Mucosa of rectum (tissue), 2 donors: ENCODE data around the gene TPST1.
"Not testable (repeated sequence)": the region's sequence is repeated elsewhere in the genome, so short reads cannot be mapped to it uniquely, and the experiment has no call there.

Experiments
- H3K27ac ChIP-seq, 2 donors: one replicate each; pipeline ENCODE4 v1.7.0; 2013; ENCODE audit warnings: inconsistent platforms in 2 of 2, low read depth in 2 of 2, low read length in 2 of 2
- H3K27me3 ChIP-seq, 2 donors: one replicate each; pipeline ENCODE4 v1.7.0; 2013; ENCODE audit warnings: low read length in 2 of 2; ENCODE audit not compliant: control insufficient read depth in 2 of 2, insufficient read depth in 2 of 2
- H3K36me3 ChIP-seq, 2 donors: one replicate each; pipeline ENCODE4 v1.7.0; 2013; ENCODE audit warnings: low read length in 2 of 2; ENCODE audit not compliant: control insufficient read depth in 2 of 2, insufficient read depth in 2 of 2
- H3K4me1 ChIP-seq, 2 donors: one replicate each; pipeline ENCODE4 v1.7.0; 2013; ENCODE audit warnings: low read length in 2 of 2, mild to moderate bottlenecking in 1 of 2; ENCODE audit not compliant: control insufficient read depth in 2 of 2, insufficient read depth in 2 of 2
- H3K4me3 ChIP-seq, 2 donors: one replicate each; pipeline ENCODE4 v1.7.0; 2013; ENCODE audit warnings: low read length in 2 of 2
- H3K9ac ChIP-seq, 2 donors: one replicate each; pipeline ENCODE4 v1.7.0; 2013; ENCODE audit warnings: low read length in 2 of 2, low read depth in 1 of 2, mild to moderate bottlenecking in 1 of 2
- H3K9me3 ChIP-seq, 2 donors: one replicate each; pipeline ENCODE4 v1.7.0; 2013; ENCODE audit warnings: low read length in 2 of 2; ENCODE audit not compliant: control insufficient read depth in 2 of 2
- donor health status: healthy.
- donor health status: Normal muscosa, but diverticular disease.

TPST1 gene

DNA sequence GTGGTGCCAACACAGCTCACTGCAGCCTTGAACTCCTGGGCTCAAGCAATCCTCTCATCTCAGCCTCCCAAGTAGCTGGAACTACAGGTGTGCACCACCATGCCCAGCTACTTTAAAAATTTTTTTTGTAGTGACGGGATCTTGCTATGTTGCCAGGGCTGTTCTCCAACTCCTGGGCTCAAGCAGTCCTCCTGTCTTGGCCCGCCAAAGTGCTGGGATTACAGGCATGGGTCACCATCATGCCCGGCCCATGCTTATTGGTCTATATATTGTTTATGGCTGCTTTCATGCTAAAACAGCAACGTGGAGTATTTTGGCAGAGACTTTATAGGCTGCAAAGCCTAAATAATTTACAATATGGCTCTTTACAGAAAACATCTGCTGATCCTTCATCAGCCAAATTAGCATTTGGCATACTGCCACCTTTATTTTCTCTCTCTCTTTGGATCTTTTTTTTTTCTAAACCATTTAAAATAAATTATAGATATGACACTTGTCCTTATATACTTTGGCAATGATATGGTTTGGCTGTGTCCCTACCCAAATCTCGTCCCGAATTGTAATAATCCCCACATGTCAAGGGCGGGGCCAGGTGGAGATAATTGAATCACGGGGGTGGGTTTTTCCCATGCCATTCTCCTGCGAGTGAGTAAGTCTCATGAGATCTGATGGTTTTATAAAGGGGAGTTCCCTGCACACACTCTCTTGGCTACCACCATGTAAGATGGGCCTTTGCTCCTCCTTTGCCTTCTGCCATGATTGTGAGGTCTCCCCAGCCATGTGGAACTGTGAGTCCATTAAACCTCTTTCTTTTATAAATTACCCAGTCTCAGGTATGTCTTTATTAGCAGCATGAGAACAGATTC, 32.4 kb upstream of the TPST1 start:
- H3K9ac ChIP-seq, H3K36me3 ChIP-seq, H3K9me3 ChIP-seq, H3K27me3 ChIP-seq, H3K4me1 ChIP-seq, H3K27ac ChIP-seq, H3K4me3 ChIP-seq: not testable (repeated sequence)

DNA sequence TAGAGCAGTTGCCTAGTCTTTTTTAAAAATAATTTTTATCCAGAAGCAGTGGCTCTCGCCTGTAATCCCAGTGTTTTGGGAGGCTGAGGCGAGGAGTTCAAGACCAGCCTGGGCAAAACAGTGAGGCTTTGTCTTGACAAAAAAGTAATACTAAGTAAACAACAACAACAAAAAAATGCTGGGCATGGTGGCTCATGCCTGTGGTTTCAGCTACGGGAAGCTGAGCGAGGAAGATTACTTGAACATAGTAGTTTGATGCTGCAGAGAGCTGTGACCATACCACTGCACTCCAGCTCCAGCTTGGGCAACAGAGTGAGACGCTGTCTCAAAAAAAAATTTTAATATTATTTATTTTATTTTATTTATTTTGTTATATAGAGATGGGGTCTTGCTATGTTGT, 31.3 kb upstream of the TPST1 start:
- Histone ChIP-seq H3K36me3 (no peaks in the 10 kb centered on the region), H3K27ac (no peak overlapping the region), H3K27me3 (no peaks in the 10 kb centered on the region), H3K4me1 (no peaks in the 10 kb centered on the region), H3K9me3 (no peaks in the 10 kb centered on the region), H3K4me3 (no peak overlapping the region), H3K9ac (no peak overlapping the region)

- not testable (repeated sequence) for H3K4me3 ChIP-seq, H3K27ac ChIP-seq, H3K36me3 ChIP-seq, H3K4me1 ChIP-seq, H3K27me3 ChIP-seq, H3K9me3 ChIP-seq, H3K9ac ChIP-seq
These were observed 30.1 kb upstream of the TPST1 start for GRCh38 chr7:66175006-66175405.

DNA sequence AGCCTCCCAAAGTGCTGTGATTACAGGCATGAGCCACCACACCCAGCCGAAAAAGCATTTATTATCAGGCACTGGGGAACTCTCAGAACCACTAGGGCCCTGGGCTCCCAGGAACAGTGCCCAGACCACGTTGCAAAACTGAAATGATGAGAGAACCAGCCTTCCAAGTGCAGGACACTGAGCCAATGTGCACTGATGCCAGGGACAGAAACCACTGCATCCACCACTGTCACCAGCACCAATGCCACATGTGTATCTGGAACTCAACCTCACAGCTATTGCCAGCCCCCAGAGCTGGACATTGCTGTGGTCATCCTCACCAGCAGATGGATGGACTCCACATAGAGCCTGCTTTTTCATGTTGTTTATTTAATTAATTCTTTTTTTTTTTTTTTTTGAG, 28.2 kb upstream of the TPST1 start:
- no peak overlapping the region for H3K4me3 ChIP-seq
- no peaks in the 10 kb centered on the region for H3K27me3 ChIP-seq
- H3K4me1 ChIP-seq = no peaks in the 10 kb centered on the region
- H3K36me3 ChIP-seq = no peaks in the 10 kb centered on the region
- no peaks in the 10 kb centered on the region for H3K9me3 ChIP-seq
- H3K27ac ChIP-seq = no peak overlapping the region
- no peak overlapping the region for H3K9ac ChIP-seq

DNA sequence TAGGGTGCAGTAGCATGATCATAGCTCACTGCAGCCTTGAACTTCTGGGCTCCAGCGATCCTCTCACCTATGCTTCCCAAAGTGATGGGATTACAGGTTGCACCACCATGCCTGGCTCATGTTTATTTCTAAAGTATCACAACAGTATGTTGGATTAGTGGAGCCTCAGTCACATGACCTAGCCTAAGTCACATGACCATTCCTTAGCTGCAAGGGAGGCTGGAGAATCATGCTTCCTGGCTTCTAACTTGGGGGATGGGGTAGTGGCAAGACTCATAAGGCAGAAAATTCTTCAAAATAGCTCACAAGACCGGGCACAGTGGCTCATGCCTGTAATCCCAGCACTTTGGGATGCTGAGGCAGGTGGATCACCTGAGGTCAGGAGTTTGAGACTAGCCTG, 26.9 kb upstream of the TPST1 start:
- Histone ChIP-seq H3K4me1 (no peaks in the 10 kb centered on the region), H3K4me3 (no peak overlapping the region), H3K9ac (no peak overlapping the region), H3K36me3 (no peaks in the 10 kb centered on the region), H3K9me3 (no peaks in the 10 kb centered on the region), H3K27ac (no peak overlapping the region), H3K27me3 (no peaks in the 10 kb centered on the region)

- no peak overlapping the region for H3K9ac ChIP-seq
- no peaks in the 10 kb centered on the region for H3K27me3 ChIP-seq
These were observed 23.8 kb upstream of the TPST1 start for GRCh38 chr7:66181329-66181728.

DNA sequence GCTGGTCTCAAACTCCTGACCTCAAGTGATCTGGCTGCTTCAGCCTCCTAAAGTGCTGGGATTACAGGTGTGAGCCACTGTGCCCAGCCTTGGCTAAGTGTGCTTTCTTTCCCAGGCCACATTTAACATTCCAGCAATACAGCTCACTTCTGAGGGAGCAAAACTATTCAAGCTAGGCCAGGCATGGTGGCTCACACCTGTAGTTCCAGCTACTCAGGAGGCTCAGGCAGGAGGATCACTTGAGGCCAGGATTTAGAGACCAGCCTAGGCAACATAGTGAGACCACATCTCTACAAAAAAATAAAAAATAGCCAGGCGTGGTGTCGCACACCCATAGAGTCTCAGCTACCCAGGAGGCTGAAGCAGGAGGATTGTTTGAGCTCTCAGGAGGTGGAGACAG, 23.3 kb upstream of the TPST1 start:
- no peaks in the 10 kb centered on the region for H3K9me3 ChIP-seq
- H3K9ac ChIP-seq = no peak overlapping the region
- no peaks in the 10 kb centered on the region for H3K27me3 ChIP-seq
- H3K4me3 ChIP-seq = no peak overlapping the region
- no peak overlapping the region for H3K27ac ChIP-seq
- no peaks in the 10 kb centered on the region for H3K36me3 ChIP-seq
- no peaks in the 10 kb centered on the region for H3K4me1 ChIP-seq

More at GRCh38 chr7:66181329-66181728, 23.8 kb upstream of the TPST1 start:
- Histone ChIP-seq H3K4me1 (no peaks in the 10 kb centered on the region), H3K36me3 (no peaks in the 10 kb centered on the region), H3K27ac (no peak overlapping the region), H3K9me3 (no peaks in the 10 kb centered on the region), H3K4me3 (no peak overlapping the region)

DNA sequence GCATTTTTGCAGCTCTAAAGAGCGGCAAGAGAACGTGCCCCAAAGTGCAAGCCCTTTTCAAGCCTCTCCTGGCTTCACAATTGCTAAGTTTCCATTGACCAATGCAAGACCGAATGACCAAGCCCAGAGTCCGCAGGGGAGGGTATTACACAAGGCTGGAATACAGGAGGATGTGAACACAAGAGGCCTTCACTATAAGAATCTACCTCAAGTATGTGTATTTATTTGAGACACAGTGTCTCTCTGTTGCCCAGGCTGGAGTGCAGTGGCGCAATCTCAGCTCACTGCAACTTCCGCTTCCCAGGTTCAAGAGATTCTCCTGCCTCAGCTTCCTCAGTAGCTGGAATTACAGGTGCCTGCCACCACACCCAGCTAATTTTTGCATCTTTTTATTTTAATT, 22.2 kb upstream of the TPST1 start:
- Histone ChIP-seq H3K4me3 (no peak overlapping the region), H3K27me3 (no peaks in the 10 kb centered on the region), H3K36me3 (no peaks in the 10 kb centered on the region), H3K9me3 (no peaks in the 10 kb centered on the region), H3K4me1 (no peaks in the 10 kb centered on the region), H3K27ac (no peak overlapping the region), H3K9ac (no peak overlapping the region)

GRCh38 chr7:66183700-66184099, 21.4 kb upstream of the TPST1 start:
- no peaks in the 10 kb centered on the region for H3K27me3 ChIP-seq
- no peak overlapping the region for H3K27ac ChIP-seq

DNA sequence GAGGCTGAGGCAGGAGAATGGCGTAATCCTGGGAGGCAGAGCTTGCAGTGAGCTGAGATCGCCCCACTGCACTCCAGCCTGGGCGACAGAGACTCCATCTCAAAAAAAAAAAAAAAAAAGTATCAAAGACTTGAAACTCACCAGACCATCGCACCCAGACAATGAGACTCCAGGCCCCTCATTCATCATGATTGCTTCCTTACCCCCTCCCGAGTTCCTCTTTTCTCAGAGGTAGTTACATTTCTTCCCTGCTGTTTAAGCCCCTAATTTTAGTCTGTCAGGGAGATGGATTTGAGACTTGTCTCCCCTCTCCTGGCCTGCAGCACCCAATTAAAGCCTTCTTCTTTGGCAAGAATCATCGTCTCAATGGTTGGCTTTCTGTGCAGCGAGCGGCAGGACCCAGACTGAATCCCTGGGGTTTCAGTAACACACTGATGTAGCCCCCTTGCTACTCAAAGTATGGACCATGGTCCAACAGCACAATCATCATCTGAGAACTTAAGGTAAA, 19.4 kb upstream of the TPST1 start:
- no peaks in the 10 kb centered on the region for H3K9me3 ChIP-seq
- H3K9ac ChIP-seq = no peak overlapping the region
- no peak overlapping the region for H3K4me3 ChIP-seq
- no peaks in the 10 kb centered on the region for H3K27me3 ChIP-seq
- no peak overlapping the region for H3K27ac ChIP-seq
- H3K4me1 ChIP-seq = no peaks in the 10 kb centered on the region
- H3K36me3 ChIP-seq = no peaks in the 10 kb centered on the region

More at GRCh38 chr7:66183700-66184099, 21.4 kb upstream of the TPST1 start:
- H3K36me3 ChIP-seq = no peaks in the 10 kb centered on the region
- H3K4me3 ChIP-seq = no peak overlapping the region
- H3K9ac ChIP-seq = no peak overlapping the region
- no peaks in the 10 kb centered on the region for H3K4me1 ChIP-seq
- no peaks in the 10 kb centered on the region for H3K9me3 ChIP-seq
